Measurements from ENCODE around the gene PROM2. TPM values are rescaled to one million over a fixed set of nuclear protein-coding genes. Genes with fewer than 3 reads are reported as not detected.

PROM2 gene
- total and polyA plus RNA-seq, 10 of the 15 experiments (the other 5 are each of a cell fraction or from before 2014, with no cell fraction given), result 0.01 to 0.04 TPM; not detected in 8

DNA sequence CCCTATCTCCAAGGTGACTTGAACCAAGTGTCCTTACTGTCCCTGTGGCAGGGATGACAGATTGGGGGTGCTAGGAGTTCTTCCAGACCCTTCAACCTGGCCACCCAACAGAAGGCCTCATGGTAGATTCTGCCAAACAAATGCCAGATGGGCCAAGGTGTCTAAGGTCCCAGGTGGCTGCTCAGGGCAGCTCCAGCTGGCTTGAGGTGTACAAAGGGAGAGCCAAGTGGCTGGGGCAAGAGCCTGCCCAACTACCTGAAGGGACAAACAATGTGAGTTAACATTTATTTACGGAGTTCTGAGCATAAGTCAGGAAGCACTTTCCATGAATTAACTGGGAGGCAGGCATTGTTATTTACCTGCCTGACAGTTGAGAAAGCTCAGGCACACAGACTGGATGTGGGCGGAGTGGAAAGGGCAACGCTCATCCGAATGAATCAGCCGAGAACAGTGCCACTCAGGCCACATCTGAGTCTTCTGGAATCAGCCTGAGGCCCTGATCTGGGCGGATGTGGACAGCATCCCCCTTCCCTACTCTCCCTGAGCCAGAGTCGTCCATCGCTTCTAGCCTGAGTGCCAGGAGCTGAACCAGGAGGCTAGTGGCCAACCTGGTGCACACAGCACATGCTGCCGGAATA is 18.5 kb downstream of the PROM2 start:
- Histone ChIP-seq H3K9ac (ENCODE audit: control insufficient read depth, insufficient read depth, low read length) (no peak overlapping the region), H3K4me3 (no peak overlapping the region), H3K9me3 (replicated peaks; ENCODE audit: control insufficient read depth, insufficient read depth, low read length) (no peaks in the 10 kb centered on the region; the same call in 2 of the 3 replicates), H4K20me1 (ENCODE audit: control insufficient read depth, insufficient read depth) (no peaks in the 10 kb centered on the region), H3K36me3 (ENCODE audit: control insufficient read depth in 2 of 2, insufficient read depth in 2 of 2, low read length in 1 of 2) (no peaks in the 10 kb centered on the region), H3K79me2 (ENCODE audit: control insufficient read depth, insufficient read depth, low read length) (no peaks in the 10 kb centered on the region), H3K27ac (ENCODE audit: control insufficient read depth, insufficient read depth) (no peak overlapping the region), H3K27me3 (replicated peaks in 1 of 2; ENCODE audit: control insufficient read depth in 2 of 2, insufficient read depth in 2 of 2, low read length in 1 of 2) (no peaks in the 10 kb centered on the region), H3K4me1 (ENCODE audit: control insufficient read depth, insufficient read depth, low read length) (no peaks in the 10 kb centered on the region), H2AFZ (ENCODE audit: control insufficient read depth, low read depth, low read length) (no peak overlapping the region), H3K4me2 (ENCODE audit: control insufficient read depth, insufficient read depth) (no peak overlapping the region)
- DNase-seq (ENCODE audit: low read depth, low spot score), result no peak
- TF ChIP-seq, protein P1, sequence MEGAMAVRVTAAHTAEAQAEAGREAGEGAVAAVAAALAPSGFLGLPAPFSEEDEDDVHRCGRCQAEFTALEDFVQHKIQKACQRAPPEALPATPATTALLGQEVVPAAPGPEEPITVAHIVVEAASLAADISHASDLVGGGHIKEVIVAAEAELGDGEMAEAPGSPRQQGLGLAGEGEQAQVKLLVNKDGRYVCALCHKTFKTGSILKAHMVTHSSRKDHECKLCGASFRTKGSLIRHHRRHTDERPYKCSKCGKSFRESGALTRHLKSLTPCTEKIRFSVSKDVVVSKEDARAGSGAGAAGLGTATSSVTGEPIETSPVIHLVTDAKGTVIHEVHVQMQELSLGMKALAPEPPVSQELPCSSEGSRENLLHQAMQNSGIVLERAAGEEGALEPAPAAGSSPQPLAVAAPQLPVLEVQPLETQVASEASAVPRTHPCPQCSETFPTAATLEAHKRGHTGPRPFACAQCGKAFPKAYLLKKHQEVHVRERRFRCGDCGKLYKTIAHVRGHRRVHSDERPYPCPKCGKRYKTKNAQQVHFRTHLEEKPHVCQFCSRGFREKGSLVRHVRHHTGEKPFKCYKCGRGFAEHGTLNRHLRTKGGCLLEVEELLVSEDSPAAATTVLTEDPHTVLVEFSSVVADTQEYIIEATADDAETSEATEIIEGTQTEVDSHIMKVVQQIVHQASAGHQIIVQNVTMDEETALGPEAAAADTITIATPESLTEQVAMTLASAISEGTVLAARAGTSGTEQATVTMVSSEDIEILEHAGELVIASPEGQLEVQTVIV (IDR thresholded peaks at IDR 0.05; ENCODE audit: borderline replicate concordance, partially characterized antibody), result no peak
- TF ChIP-seq ZSCAN29 (IDR thresholded peaks at IDR 0.05), result no peak
- TF ChIP-seq STAT1 (conservative IDR thresholded peaks at IDR 0.05), result no peak
- no peak for ATAC-seq
- no TSS peak for BruUV-seq (replicated peaks)
- ChIA-PET RAD21 (ENCODE audit: unreplicated experiment) (no interaction called here), CTCF (no interaction called here), SMC1A (ENCODE audit: uncharacterized antibody, unreplicated experiment) (no interaction called here), POLR2A (no interaction called here)
- intact Hi-C loops (cut with micrococcal nuclease; ENCODE audit: unreplicated experiment) (no loop called here), in situ Hi-C loops (cut with MboI) (no loop called here)
- no peak for FAIRE-seq
- 65% methylated on average over 8 of the region's 9 CpGs for WGBS (ENCODE audit: insufficient coverage, insufficient replicate concordance, low lambda C conversion rate, missing lambda C conversion rate)

DNA sequence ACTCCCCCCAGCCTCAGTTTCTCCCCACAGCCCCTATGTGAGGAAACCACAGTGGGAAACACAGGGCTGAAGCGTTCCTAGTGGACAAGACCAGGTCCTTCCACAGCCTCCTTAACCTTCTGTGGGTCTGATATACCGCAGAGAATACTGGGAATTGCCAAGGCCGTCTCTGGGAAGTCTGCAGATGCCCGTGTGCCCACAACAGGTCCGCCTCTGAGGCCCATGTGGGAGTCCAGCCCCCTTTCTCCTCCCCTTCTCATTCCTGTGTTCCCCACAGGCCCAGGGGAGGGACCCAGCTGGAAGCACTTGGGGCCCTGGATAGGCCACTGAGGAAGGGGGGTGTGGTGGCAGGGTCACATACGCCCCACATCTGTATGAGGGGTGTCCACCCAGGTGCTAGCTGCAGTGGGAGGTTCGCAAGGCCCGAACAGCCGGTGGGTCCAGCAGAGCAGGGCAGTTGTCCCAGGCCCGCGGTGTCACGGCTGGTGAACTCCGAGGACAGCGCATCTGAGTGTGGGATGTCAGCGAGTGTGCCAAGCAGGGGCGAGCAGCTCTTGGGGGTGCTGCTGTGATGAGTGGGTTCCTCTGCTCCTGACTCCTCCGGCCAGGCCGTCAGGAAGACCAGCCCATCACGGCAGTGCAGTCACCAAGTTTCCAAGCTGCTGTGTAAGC is 20.5 kb downstream of the PROM2 start:
- DNase-seq (ENCODE audit: low read depth, low spot score), result no peak
- intact Hi-C loops (cut with micrococcal nuclease; ENCODE audit: unreplicated experiment) (no loop called here), in situ Hi-C loops (cut with MboI) (no loop called here)
- Histone ChIP-seq H3K9ac (ENCODE audit: control insufficient read depth, insufficient read depth, low read length) (no peak overlapping the region), H3K4me1 (ENCODE audit: control insufficient read depth, insufficient read depth, low read length) (no peaks in the 10 kb centered on the region), H3K79me2 (ENCODE audit: control insufficient read depth, insufficient read depth, low read length) (no peaks in the 10 kb centered on the region), H3K9me3 (replicated peaks; ENCODE audit: control insufficient read depth, insufficient read depth, low read length) (no peaks in the 10 kb centered on the region; the same call in 2 of the 3 replicates), H3K4me3 (no peak overlapping the region), H3K36me3 (ENCODE audit: control insufficient read depth in 2 of 2, insufficient read depth in 2 of 2, low read length in 1 of 2) (no peaks in the 10 kb centered on the region), H2AFZ (ENCODE audit: control insufficient read depth, low read depth, low read length) (no peak overlapping the region), H3K27me3 (replicated peaks in 1 of 2; ENCODE audit: control insufficient read depth in 2 of 2, insufficient read depth in 2 of 2, low read length in 1 of 2) (no peaks in the 10 kb centered on the region), H3K27ac (ENCODE audit: control insufficient read depth, insufficient read depth) (no peak overlapping the region), H3K4me2 (ENCODE audit: control insufficient read depth, insufficient read depth) (no peak overlapping the region), H4K20me1 (ENCODE audit: control insufficient read depth, insufficient read depth) (no peaks in the 10 kb centered on the region)
- FAIRE-seq, result no peak
- POLR2A ChIA-PET, result no interaction called here
- ATAC-seq, result no peak
- SMC1A ChIA-PET (ENCODE audit: uncharacterized antibody, unreplicated experiment), result no interaction called here
- TF ChIP-seq NR2F1 (conservative IDR thresholded peaks at IDR 0.05) (no peak), RBBP5 (conservative IDR thresholded peaks at IDR 0.05) (no peak), CHD2 (IDR thresholded peaks at IDR 0.05; ENCODE audit: borderline replicate concordance, low read depth, low read length) (no peak), NFIC (IDR thresholded peaks at IDR 0.05; ENCODE audit: low read depth, low read length) (no peak), TBL1XR1 (IDR thresholded peaks at IDR 0.05; ENCODE audit: low read depth, low read length) (no peak)
- TF ChIP-seq, protein P2, sequence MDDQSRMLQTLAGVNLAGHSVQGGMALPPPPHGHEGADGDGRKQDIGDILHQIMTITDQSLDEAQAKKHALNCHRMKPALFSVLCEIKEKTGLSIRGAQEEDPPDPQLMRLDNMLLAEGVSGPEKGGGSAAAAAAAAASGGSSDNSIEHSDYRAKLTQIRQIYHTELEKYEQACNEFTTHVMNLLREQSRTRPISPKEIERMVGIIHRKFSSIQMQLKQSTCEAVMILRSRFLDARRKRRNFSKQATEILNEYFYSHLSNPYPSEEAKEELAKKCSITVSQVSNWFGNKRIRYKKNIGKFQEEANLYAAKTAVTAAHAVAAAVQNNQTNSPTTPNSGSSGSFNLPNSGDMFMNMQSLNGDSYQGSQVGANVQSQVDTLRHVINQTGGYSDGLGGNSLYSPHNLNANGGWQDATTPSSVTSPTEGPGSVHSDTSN (IDR thresholded peaks at IDR 0.05; ENCODE audit: insufficient replicate concordance, low read depth, low read length), result no peak
- RAD21 ChIA-PET (ENCODE audit: unreplicated experiment), result no interaction called here
- no TSS peak for BruUV-seq (replicated peaks)
- 46% methylated on average over 19 of the region's 19 CpGs for WGBS (ENCODE audit: insufficient coverage, insufficient replicate concordance, low lambda C conversion rate, missing lambda C conversion rate)
- CTCF ChIA-PET, result no interaction called here
